Loucy (cell line): ENCODE data around the gene PRAC1.

Experiments used
- H2AFZ ChIP-seq: fragments of 200-600 bp; sonication (generic); 2 replicates; pipeline ENCODE4 v1.6.0; 2016; ENCODE audit warnings: antibody characterized with exemption, mild to moderate bottlenecking, low read length, moderate library complexity
- H3F3A ChIP-seq: fragments of 200-600 bp; 2 replicates; pipeline ENCODE4 v1.6.0; 2016; ENCODE audit warnings: antibody characterized with exemption, low read depth, mild to moderate bottlenecking
- H3K27me3 ChIP-seq: fragments of 200-600 bp; sonication (generic); 2 replicates; pipeline ENCODE4 v1.6.1; 2014; ENCODE audit warnings: low read length, mild to moderate bottlenecking; ENCODE audit not compliant: insufficient read depth, poor library complexity, severe bottlenecking
- H3K36me3 ChIP-seq: fragments of 200-600 bp; sonication (generic); 2 replicates; pipeline ENCODE4 v1.6.1; 2016; ENCODE audit warnings: low read length; ENCODE audit not compliant: insufficient read depth
- H3K4me1 ChIP-seq: fragments of 200-600 bp; sonication (generic); 2 replicates; pipeline ENCODE4 v1.5.1; 2014; ENCODE audit warnings: low read length, mild to moderate bottlenecking; ENCODE audit not compliant: insufficient read depth, poor library complexity, severe bottlenecking
- H3K4me2 ChIP-seq: fragments of 200-600 bp; sonication (generic); 2 replicates; pipeline ENCODE4 v1.6.0; 2014; ENCODE audit warnings: antibody characterized with exemption, low read length, low read depth, mild to moderate bottlenecking; ENCODE audit not compliant: poor library complexity, severe bottlenecking
- H3K4me3 ChIP-seq: fragments of 200-600 bp; sonication (generic); 2 replicates; pipeline ENCODE4 v1.5.1; 2014; ENCODE audit warnings: low read length, mild to moderate bottlenecking, mixed read lengths; ENCODE audit not compliant: poor library complexity, severe bottlenecking
- H3K79me2 ChIP-seq: fragments of 200-600 bp; sonication (generic); 2 replicates; pipeline ENCODE4 v1.6.1; 2014; ENCODE audit warnings: low read length; ENCODE audit not compliant: insufficient read depth
- H3K9ac ChIP-seq: fragments of 200-600 bp; sonication (generic); 2 replicates; pipeline ENCODE4 v1.6.0; 2014; ENCODE audit warnings: mild to moderate bottlenecking, low read depth, low read length, moderate library complexity; ENCODE audit not compliant: poor library complexity, severe bottlenecking
- H3K9me2 ChIP-seq: fragments of 200-600 bp; sonication (generic); replicated peaks from 2 replicates; pipeline ENCODE4 v1.6.1; 2016; ENCODE audit warnings: low read depth, low read length, mixed read lengths
- H3K9me3 ChIP-seq: fragments of 200-600 bp; sonication (generic); 2 replicates; pipeline ENCODE4 v1.6.1; 2014; ENCODE audit warnings: mild to moderate bottlenecking, antibody characterized with exemption, low read length, low read depth; ENCODE audit not compliant: insufficient read depth
- H4K20me1 ChIP-seq: fragments of 200-600 bp; sonication (generic); 2 replicates; pipeline ENCODE4 v1.6.0; 2014; ENCODE audit warnings: antibody characterized with exemption, low read length, mild to moderate bottlenecking; ENCODE audit not compliant: insufficient read depth, poor library complexity, severe bottlenecking
- CTCF ChIP-seq: fragments of 200-600 bp; sonication (generic); conservative IDR thresholded peaks from 2 replicates; pipeline ENCODE4 v1.5.1; 2014; ENCODE audit warnings: mild to moderate bottlenecking, antibody characterized with exemption, low read length
- EZH2phosphoT487 ChIP-seq: fragments of 200-600 bp; IDR thresholded peaks from 2 replicates; pipeline ENCODE4 v1.6.1; 2018; ENCODE audit warnings: antibody characterized with exemption, mild to moderate bottlenecking, moderate library complexity, borderline replicate concordance

The PRAC1 gene

GRCh38 chr17:48732688-48733629 is 10.6 kb upstream of the PRAC1 start:
- Histone ChIP-seq H2AFZ (no peak overlapping the region), H3F3A (no peaks in the 10 kb centered on the region), H3K9ac (no peak overlapping the region), H3K4me3 (no peak overlapping the region), H3K4me2 (no peak overlapping the region), H3K9me2 (no peaks in the 10 kb centered on the region), H3K4me1 (no peaks in the 10 kb centered on the region), H3K27me3 (peaks cover 14% of the 10 kb centered on the region), H3K79me2 (no peaks in the 10 kb centered on the region), H3K9me3 (no peaks in the 10 kb centered on the region), H3K36me3 (no peaks in the 10 kb centered on the region), H4K20me1 (no peaks in the 10 kb centered on the region)
- TF ChIP-seq EZH2phosphoT487 (no peak), CTCF (no peak)

- H3K27me3 ChIP-seq: peaks cover 9% of the 10 kb centered on the region
- H3K9me3 ChIP-seq: no peaks in the 10 kb centered on the region
- TF ChIP-seq EZH2phosphoT487 (no peak), CTCF (no peak)
- H4K20me1 ChIP-seq: no peaks in the 10 kb centered on the region
- no peak overlapping the region for H3K9ac ChIP-seq
- H3K9me2 ChIP-seq: no peaks in the 10 kb centered on the region
- H3K36me3 ChIP-seq: no peaks in the 10 kb centered on the region
- H3K4me3 ChIP-seq: no peak overlapping the region
- H2AFZ ChIP-seq: no peak overlapping the region
- H3K79me2 ChIP-seq: no peaks in the 10 kb centered on the region
- no peaks in the 10 kb centered on the region for H3K4me1 ChIP-seq
- H3K4me2 ChIP-seq: no peak overlapping the region
- no peaks in the 10 kb centered on the region for H3F3A ChIP-seq
Measured at GRCh38 chr17:48731355-48731754, 9.0 kb upstream of the PRAC1 start.

GRCh38 chr17:48730240-48730550 is 7.9 kb upstream of the PRAC1 start:
- Histone ChIP-seq H3K4me2 (no peak overlapping the region), H4K20me1 (no peaks in the 10 kb centered on the region), H3K9me2 (no peaks in the 10 kb centered on the region), H3K27me3 (peaks cover 4% of the 10 kb centered on the region), H3F3A (no peaks in the 10 kb centered on the region), H2AFZ (no peak overlapping the region), H3K79me2 (no peaks in the 10 kb centered on the region), H3K4me1 (no peaks in the 10 kb centered on the region), H3K36me3 (no peaks in the 10 kb centered on the region), H3K9me3 (no peaks in the 10 kb centered on the region), H3K4me3 (no peak overlapping the region), H3K9ac (no peak overlapping the region)
- no peak for TF ChIP-seq CTCF
- TF ChIP-seq EZH2phosphoT487: no peak
